Measurements from ENCODE around the gene MED25. TPM values are rescaled to one million over a fixed set of nuclear protein-coding genes. Genes with fewer than 3 reads are reported as not detected.

MED25 gene
- total and polyA plus RNA-seq, 2 donors = 16.7 to 42.9 TPM

DNA sequence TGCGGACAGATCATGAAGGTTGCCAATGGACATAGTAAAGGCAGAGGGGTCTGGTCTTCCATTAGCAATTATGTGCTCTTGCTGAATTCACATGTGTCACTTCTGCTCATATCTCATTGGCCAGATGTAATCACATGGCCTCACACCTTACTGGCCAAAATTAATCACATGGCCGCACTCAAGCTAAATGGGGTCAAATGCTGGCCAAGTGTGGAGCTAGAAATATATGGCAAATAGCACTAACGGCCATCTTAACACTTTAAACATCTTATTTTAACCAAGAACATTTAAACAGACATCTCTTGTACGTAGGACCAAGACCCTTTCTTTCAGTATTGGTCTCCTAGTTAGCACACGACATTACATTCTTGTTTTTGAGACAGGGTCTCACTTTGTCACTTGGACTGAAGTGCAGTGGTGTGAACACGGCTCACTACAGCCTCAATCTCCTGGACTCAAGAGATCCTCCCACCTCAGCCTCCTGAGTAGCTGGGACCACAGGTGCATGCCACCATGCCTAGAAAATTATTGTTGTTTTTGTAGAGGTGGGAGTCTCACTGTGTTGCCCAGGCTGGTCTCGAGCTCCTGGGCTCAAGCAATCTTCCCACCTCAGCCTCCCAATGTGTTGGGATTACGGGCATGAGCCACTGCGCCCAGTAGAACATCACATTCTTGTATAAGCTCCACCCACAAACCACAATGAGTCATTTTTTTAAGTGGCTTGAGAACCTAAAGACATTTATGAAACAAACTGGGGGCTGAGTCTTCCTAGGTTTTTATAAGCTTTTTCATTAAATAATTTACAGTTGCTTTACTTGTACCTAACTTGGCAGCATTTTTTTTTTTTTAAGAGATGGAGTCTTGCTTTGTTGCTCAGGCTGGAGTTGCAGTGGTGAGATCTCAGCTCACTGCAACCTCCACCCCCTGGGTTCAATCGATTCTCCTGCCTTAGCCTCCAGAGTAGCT, 29.9 kb downstream of the MED25 start:
- no peak for DNase-seq (ENCODE audit: extremely low spot score)
- Histone ChIP-seq H3K4me1 (ENCODE audit: insufficient read depth) (no peaks in the 10 kb centered on the region), H3K27ac (ENCODE audit: low read depth) (no peak overlapping the region), H3K4me3 (ENCODE audit: low read depth, low read length) (no peak overlapping the region), H3K36me3 (ENCODE audit: insufficient read depth) (no peaks in the 10 kb centered on the region)
- WGBS = 91% methylated on average over 10 of the region's 10 CpGs

DNA sequence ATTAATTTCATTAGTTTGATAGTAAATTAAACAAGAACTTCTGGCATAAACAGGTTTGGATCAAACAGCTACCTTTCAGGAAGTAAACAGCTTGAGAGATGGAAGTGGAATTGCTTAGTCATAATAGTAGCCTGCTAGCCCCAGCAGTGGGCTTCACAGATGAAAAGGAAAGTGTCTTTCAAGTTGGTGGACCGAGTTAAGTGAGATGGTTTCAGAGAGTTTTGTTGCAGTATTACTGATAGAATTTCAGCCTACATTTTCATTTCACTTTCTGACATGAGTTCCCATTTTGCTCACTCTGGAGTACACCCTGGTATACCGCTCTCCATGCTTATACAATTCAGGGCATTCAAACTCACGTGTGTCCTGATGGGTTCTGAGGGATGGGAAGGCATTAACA, 30.8 kb downstream of the MED25 start:
- H3K4me1 ChIP-seq (ENCODE audit: insufficient read depth) = no peaks in the 10 kb centered on the region
- no peak for DNase-seq (ENCODE audit: extremely low spot score)
- H3K36me3 ChIP-seq (ENCODE audit: insufficient read depth) = no peaks in the 10 kb centered on the region
- H3K27ac ChIP-seq (ENCODE audit: low read depth) = no peak overlapping the region
- no peak overlapping the region for H3K4me3 ChIP-seq (ENCODE audit: low read depth, low read length)
- WGBS = 95% methylated on average over 3 of the region's 3 CpGs

GRCh38 chr19:49849433-49850220, 31.5 kb downstream of the MED25 start:
- 93% methylated on average over 15 of the region's 15 CpGs for WGBS
- Histone ChIP-seq H3K36me3 (ENCODE audit: insufficient read depth) (no peaks in the 10 kb centered on the region), H3K4me3 (ENCODE audit: low read depth, low read length) (peak overlapping the region; percentile 98)

GRCh38 chr19:49850221-49850486, 32.1 kb downstream of the MED25 start:
- H3K27ac ChIP-seq (ENCODE audit: low read depth) = peak overlapping the region; percentile 94

More at GRCh38 chr19:49849433-49850220, 31.5 kb downstream of the MED25 start:
- H3K4me1 ChIP-seq (ENCODE audit: insufficient read depth) = no peaks in the 10 kb centered on the region
- no peak overlapping the region for H3K27ac ChIP-seq (ENCODE audit: low read depth)
- DNase-seq (ENCODE audit: extremely low spot score) = no peak

DNA sequence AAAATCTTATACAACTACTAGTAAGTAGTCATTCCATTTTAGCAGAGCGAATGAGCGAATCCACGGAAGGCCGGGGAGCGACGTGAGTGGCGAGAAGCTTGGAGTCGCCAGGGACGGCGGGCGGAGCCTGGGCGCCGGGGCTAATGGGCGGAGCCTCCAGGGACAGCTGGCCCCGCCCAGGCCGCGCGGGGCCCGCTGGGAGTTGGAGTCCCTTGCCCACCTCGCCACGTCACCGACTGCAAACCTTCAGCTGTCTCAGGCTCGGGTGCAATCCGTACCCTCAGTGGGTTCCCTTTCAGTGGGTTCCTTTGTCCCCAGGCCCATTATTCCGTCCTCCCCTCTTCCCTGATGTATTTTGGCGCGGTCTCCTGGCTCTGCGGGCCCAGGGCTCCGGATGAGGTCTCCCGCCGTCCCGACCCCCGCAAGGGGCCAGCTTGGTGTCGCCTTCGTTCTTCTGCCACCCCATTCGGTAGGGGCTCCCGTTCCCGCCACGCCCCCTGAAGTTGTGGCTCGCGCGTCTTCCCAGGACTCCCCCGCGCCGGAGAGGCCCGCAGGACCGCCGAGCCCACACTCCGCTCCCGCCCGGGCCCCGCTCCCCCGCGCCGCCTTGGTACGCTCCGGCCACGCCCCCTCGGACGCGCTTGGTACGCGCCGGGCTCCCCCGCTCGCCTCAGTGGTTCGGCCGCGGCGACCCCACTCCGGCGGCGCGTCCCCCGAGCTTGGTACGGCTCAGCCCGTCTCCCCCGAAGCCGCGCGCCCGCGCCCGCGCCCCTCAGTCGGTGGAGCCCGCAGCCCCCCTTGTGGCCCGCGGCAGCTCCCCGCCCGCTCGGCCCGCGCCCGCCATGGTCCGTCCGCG, 32.6 kb downstream of the MED25 start, which contains the start of gene PTOV1:
PTOV1 (plus strand) TSS at position 673 of the 856 bp plus-strand sequence.
- Histone ChIP-seq H3K4me1 (ENCODE audit: insufficient read depth) (no peaks in the 10 kb centered on the region), H3K4me3 (ENCODE audit: low read depth, low read length) (peak within 1 kb of the TSS; percentile 98), H3K36me3 (ENCODE audit: insufficient read depth) (no peaks in the 10 kb centered on the region), H3K27ac (ENCODE audit: low read depth) (peak within 1 kb of the TSS; percentile 94)
- WGBS = 1% methylated on average over 98 of the region's 98 CpGs
- DNase-seq (ENCODE audit: extremely low spot score) = peak; percentile 74

More at GRCh38 chr19:49850221-49850486, 32.1 kb downstream of the MED25 start:
- no peaks in the 10 kb centered on the region for H3K36me3 ChIP-seq (ENCODE audit: insufficient read depth)
- no peak for DNase-seq (ENCODE audit: extremely low spot score)
- WGBS = 67% methylated on average over 12 of the region's 12 CpGs
- peak overlapping the region; percentile 98 for H3K4me3 ChIP-seq (ENCODE audit: low read depth, low read length)
- H3K4me1 ChIP-seq (ENCODE audit: insufficient read depth) = no peaks in the 10 kb centered on the region

GRCh38 chr19:49851456-49852259, 33.6 kb downstream of the MED25 start:
- H3K36me3 ChIP-seq (ENCODE audit: insufficient read depth) = no peaks in the 10 kb centered on the region
- no peaks in the 10 kb centered on the region for H3K4me1 ChIP-seq (ENCODE audit: insufficient read depth)
- under 1% methylated on average over 78 of the region's 78 CpGs for WGBS
- H3K4me3 ChIP-seq (ENCODE audit: low read depth, low read length) = peak overlapping the region; percentile 98
- no peak for DNase-seq (ENCODE audit: extremely low spot score)
- H3K27ac ChIP-seq (ENCODE audit: low read depth) = peak overlapping the region; percentile 94

- DNase-seq (ENCODE audit: extremely low spot score) = no peak
- Histone ChIP-seq H3K27ac (ENCODE audit: low read depth) (no peak overlapping the region), H3K4me1 (ENCODE audit: insufficient read depth) (no peaks in the 10 kb centered on the region), H3K36me3 (ENCODE audit: insufficient read depth) (no peaks in the 10 kb centered on the region), H3K4me3 (ENCODE audit: low read depth, low read length) (peak overlapping the region; percentile 98)
- WGBS = 70% methylated on average over 14 of the region's 14 CpGs
Measured at GRCh38 chr19:49852631-49853126, 34.6 kb downstream of the MED25 start.

DNA sequence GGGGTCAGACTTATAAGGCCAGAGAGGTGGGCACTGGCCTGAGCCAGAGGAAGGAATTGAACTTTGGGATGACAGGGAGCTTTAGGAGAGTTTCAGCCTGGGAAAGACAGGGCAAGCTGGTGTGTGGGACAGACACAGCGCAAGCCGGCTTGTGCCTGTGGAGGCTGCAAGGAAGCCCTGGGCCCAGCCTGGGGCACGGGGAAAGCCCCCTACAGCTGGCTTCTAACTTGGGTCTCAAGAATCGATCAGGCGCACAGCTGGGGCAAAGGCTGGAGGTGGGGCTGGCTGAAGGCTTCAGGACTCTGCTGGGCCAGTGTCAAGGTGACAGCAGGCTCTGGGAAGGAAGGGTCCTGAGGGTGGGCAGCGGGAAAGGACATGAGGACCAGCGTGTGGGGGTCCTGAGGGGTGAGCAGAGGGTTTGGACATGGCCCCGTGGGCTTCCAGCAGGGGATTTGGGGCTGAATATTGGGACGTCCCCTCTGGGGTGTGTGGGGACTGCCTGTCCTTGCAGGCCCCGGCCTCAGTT, 35.8 kb downstream of the MED25 start:
- Histone ChIP-seq H3K4me1 (ENCODE audit: insufficient read depth) (no peaks in the 10 kb centered on the region), H3K27ac (ENCODE audit: low read depth) (no peak overlapping the region), H3K36me3 (ENCODE audit: insufficient read depth) (no peaks in the 10 kb centered on the region), H3K4me3 (ENCODE audit: low read depth, low read length) (no peak overlapping the region)
- 84% methylated on average over 10 of the region's 10 CpGs for WGBS
- DNase-seq (ENCODE audit: extremely low spot score) = no peak

GRCh38 chr19:49854378-49855263, 36.5 kb downstream of the MED25 start:
- DNase-seq (ENCODE audit: extremely low spot score) = no peak
- no peaks in the 10 kb centered on the region for H3K36me3 ChIP-seq (ENCODE audit: insufficient read depth)
- no peaks in the 10 kb centered on the region for H3K4me1 ChIP-seq (ENCODE audit: insufficient read depth)
- H3K27ac ChIP-seq (ENCODE audit: low read depth) = no peak overlapping the region
- 88% methylated on average over 39 of the region's 39 CpGs for WGBS
- H3K4me3 ChIP-seq (ENCODE audit: low read depth, low read length) = no peak overlapping the region

DNA sequence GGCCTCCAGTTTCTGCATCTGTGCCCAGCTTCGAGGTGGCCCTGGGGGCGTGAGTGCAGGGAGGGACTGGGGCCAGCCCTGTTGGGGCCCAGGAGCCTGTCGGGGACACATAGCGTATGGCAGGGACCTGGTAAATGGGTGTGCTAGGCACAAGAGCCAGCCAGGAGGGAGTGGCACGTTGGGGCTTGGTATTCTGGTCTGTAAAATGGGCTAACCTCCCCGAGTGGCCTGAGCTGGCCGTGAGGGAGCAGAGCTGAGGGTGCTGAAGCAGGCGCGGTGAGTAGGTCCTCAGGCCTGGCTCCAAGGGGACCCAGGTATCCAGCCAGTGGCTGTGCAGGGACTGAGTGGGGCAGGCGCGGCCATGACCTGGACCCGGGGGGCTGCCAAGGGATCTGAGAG, 37.2 kb downstream of the MED25 start:
- Histone ChIP-seq H3K4me3 (ENCODE audit: low read depth, low read length) (no peak overlapping the region), H3K27ac (ENCODE audit: low read depth) (no peak overlapping the region), H3K36me3 (ENCODE audit: insufficient read depth) (peaks cover under 1% of the 10 kb centered on the region), H3K4me1 (ENCODE audit: insufficient read depth) (no peaks in the 10 kb centered on the region)
- DNase-seq (ENCODE audit: extremely low spot score) = no peak
- 90% methylated on average over 12 of the region's 12 CpGs for WGBS

- H3K27ac ChIP-seq (ENCODE audit: low read depth) = no peak overlapping the region
- no peaks in the 10 kb centered on the region for H3K4me1 ChIP-seq (ENCODE audit: insufficient read depth)
- peaks cover 3% of the 10 kb centered on the region for H3K36me3 ChIP-seq (ENCODE audit: insufficient read depth)
- H3K4me3 ChIP-seq (ENCODE audit: low read depth, low read length) = no peak overlapping the region
- no peak for DNase-seq (ENCODE audit: extremely low spot score)
- 84% methylated on average over 21 of the region's 21 CpGs for WGBS
Measured at GRCh38 chr19:49855676-49856573, 37.8 kb downstream of the MED25 start.
